Spleen (tissue), 11 donors: ENCODE results near the gene B9D1. TPM values are rescaled to one million over a fixed set of nuclear protein-coding genes. Genes with fewer than 3 reads are reported as not detected.
A peak's percentile ranks its signal among the peaks of the same experiment; 100 is the strongest.

Experiments
- DNase-seq: peaks from one replicate; pipeline ENCODE4 v3.0.0-alpha.2; 2020
- H3K27ac ChIP-seq, 8 donors: fragments of 200-600 bp; sonication (generic) in 7 of 8; 1 replicate in 4 of 8; 2 replicates in 4 of 8; pipeline versions ENCODE4 v1.5.0 to v1.8.0; 2016 to 2021; ENCODE audit warnings: inconsistent platforms in 4 of 8, mild to moderate bottlenecking in 4 of 8, moderate library complexity in 1 of 8
- H3K27me3 ChIP-seq, 7 donors: fragments of 200-600 bp; sonication (generic) in 6 of 7; replicated peaks in 1 of 7; 1 replicate in 4 of 7; 2 replicates in 3 of 7; pipeline versions ENCODE4 v1.5.0 to v1.8.0; 2016 to 2021; ENCODE audit warnings: inconsistent platforms in 3 of 7, mild to moderate bottlenecking in 1 of 7
- H3K36me3 ChIP-seq, 6 donors: fragments of 200-600 bp; sonication (generic) in 5 of 6; 1 replicate in 4 of 6; 2 replicates in 2 of 6; pipeline versions ENCODE4 v1.5.0 to v1.8.0; 2016 to 2021; ENCODE audit warnings: inconsistent platforms in 2 of 6
- H3K4me1 ChIP-seq, 6 donors: fragments of 200-600 bp; sonication (generic) in 5 of 6; 1 replicate in 3 of 6; 2 replicates in 3 of 6; pipeline versions ENCODE4 v1.5.0 to v1.8.0; 2016 to 2021; ENCODE audit warnings: inconsistent platforms in 3 of 6
- H3K4me3 ChIP-seq, 8 donors: fragments of 200-600 bp; sonication (generic) in 7 of 8; 1 replicate in 4 of 8; 2 replicates in 4 of 8; pipeline versions ENCODE4 v1.5.0 to v1.8.0; 2016 to 2021; ENCODE audit warnings: inconsistent platforms in 4 of 8, mild to moderate bottlenecking in 4 of 8, moderate library complexity in 2 of 8
- H3K9me3 ChIP-seq, 8 donors: fragments of 200-600 bp; sonication (generic) in 7 of 8; 1 replicate in 4 of 8; 2 replicates in 4 of 8; pipeline versions ENCODE4 v1.5.0 to v1.8.0; 2016 to 2021; ENCODE audit warnings: inconsistent platforms in 4 of 8
- POLR2A ChIP-seq, 3 donors: fragments of 450-650 bp; IDR thresholded peaks; one replicate each; pipeline ENCODE4 v1.5.1; 2017; ENCODE audit warnings: antibody characterized with exemption in 3 of 3, mild to moderate bottlenecking in 1 of 3
- POLR2AphosphoS5 ChIP-seq, 3 donors: sonication (generic); formaldehyde crosslinking; IDR thresholded peaks; one replicate each; pipeline ENCODE4 v1.5.1; 2017; ENCODE audit warnings: antibody characterized with exemption in 3 of 3
- WGBS, 5 donors: extraction: QIAGEN DNeasy Blood & Tissue Kit in 3 of 5; methylation state at CpG; one replicate each; pipeline versions ENCODE4 v1.1.5 to v1.1.7; 2013 to 2018; 5-methylcytosine and 5-hydroxymethylcytosine counted together
- intact Hi-C: fragments of 100-400 bp; cut with DNase I; formaldehyde crosslinking; loops from one replicate; pipeline ENCODE4 v1.15.0; 2023; ENCODE audit warnings: low total_unique reads
- polyA plus RNA-seq, 3 donors: library from polyadenylated mRNA; stranded (reverse); fragments of 200-250 nt; gene quantifications; one replicate each; pipeline ENCODE4 v1.2.1, GENCODE V29; 2013
- total RNA-seq, 7 donors: library from RNA; depleted of rRNA in 3 of 7; stranded (reverse); fragments of >200 nt in 3 of 7; fragmentation: NEBNext Ultra II Directional in 4 of 7; extraction: Animal tissue kit (Norgen Biotek cat#: 25700) in 4 of 7; gene quantifications; one replicate each; pipeline versions ENCODE4 v1.1.0 to v1.2.1, GENCODE V29; 2016 to 2021
- TF ChIP-seq, protein P1 (sequence below), 11 experiments: fragments of 200-600 bp in 7 of 11; fragments of 450-650 bp in 4 of 11; sonication (generic) in 4 of 11; IDR thresholded peaks in 8 of 11; conservative IDR thresholded peaks in 3 of 11; 1 replicate in 7 of 11; 2 replicates in 4 of 11; pipeline versions ENCODE4 v1.4.0 to v1.8.0; 2016 to 2021; ENCODE audit warnings: antibody characterized with exemption in 11 of 11, inconsistent platforms in 4 of 11, mild to moderate bottlenecking in 1 of 11
- donor health status: healthy with polysubstance abuse.
- donor health status: DM: no; HTN: no; CAD: no; lungs with moderate emphysema.
- donor health status: DM: no; HTN: no; CAD: no.
- donor health status: Bipolar disorder and iron deficiency.
- donor health status: healthy.
- donor health status: DM: no; HTN: no; CAD: no.
- donor health status: DM: yes; HTN: yes; CAD: no.

Gene B9D1
- total and polyA plus RNA-seq, 10 donors, result 4.3 to 14.1 (median 7.3) TPM

DNA sequence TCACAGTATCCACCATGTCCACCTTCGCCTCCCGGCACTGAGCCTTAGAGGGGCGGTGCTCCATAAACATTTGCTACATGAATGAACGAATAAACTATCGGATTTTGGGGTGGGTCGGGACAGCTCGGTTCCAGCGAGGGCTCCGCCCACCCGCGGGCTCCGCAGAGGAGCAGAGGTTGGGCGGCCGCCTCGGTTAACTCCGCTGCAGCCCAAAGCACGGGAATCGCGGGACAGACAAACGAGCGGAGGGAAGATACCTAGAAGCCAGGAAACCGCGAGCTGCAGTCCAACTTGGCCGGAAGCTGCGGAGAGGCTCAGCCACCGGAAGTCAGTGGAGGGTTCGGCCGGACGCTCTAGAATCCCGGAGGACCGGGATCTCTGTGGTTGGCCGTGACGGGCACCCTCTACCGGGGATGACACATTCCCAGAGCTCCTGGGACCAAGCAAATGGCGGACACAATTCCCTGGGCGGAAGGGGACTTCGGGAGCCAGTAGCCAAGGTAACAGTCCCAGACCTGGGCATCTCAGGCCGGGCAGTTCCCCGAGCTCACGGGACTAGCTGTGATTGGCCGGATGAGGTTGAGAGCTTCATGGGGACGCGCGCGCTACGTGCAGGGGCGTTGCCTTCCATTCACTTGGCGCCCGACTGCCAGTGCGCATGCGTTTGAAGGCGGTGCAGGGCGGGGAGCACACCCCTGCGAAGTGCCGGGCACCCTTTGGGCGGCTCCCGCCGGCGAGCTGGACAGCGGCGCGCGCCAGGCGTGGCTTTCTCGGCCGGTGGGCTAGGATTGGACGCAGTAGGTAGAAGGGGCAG is 15.3 kb upstream of the B9D1 start:
- Histone ChIP-seq H3K9me3 (no peaks in the 10 kb centered on the region), H3K36me3 (peaks cover 4 to 38% (median 31%) of the 10 kb centered on the region in 6 donors), H3K4me1 (peaks cover 7 to 74% (median 32%) of the 10 kb centered on the region in 6 donors), H3K27me3 (no peaks in the 10 kb centered on the region), H3K4me3 (peak overlapping the region; percentile 71 to 93 (median 88)), H3K27ac (peak overlapping the region; percentile 96 to 98 (median 98))
- intact Hi-C loops, result no loop called here
- peak; percentile 100 for DNase-seq
- 0 to 1% (median 0%) methylated on average over 54 to 67 of the region's 67 CpGs for WGBS, 5 donors
- TF ChIP-seq, protein P1, sequence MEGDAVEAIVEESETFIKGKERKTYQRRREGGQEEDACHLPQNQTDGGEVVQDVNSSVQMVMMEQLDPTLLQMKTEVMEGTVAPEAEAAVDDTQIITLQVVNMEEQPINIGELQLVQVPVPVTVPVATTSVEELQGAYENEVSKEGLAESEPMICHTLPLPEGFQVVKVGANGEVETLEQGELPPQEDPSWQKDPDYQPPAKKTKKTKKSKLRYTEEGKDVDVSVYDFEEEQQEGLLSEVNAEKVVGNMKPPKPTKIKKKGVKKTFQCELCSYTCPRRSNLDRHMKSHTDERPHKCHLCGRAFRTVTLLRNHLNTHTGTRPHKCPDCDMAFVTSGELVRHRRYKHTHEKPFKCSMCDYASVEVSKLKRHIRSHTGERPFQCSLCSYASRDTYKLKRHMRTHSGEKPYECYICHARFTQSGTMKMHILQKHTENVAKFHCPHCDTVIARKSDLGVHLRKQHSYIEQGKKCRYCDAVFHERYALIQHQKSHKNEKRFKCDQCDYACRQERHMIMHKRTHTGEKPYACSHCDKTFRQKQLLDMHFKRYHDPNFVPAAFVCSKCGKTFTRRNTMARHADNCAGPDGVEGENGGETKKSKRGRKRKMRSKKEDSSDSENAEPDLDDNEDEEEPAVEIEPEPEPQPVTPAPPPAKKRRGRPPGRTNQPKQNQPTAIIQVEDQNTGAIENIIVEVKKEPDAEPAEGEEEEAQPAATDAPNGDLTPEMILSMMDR (IDR thresholded peaks at IDR 0.05 in 8 of 11, conservative IDR thresholded peaks at IDR 0.05 in 3 of 11), result peak in 3 of 11 experiments; percentile 17 to 54 (median 27)
- TF ChIP-seq POLR2A (IDR thresholded peaks at IDR 0.05), result peak; percentile 6 to 50 (median 15)
- TF ChIP-seq POLR2AphosphoS5 (IDR thresholded peaks at IDR 0.05), result peak; percentile 92 to 93 (median 93)

DNA sequence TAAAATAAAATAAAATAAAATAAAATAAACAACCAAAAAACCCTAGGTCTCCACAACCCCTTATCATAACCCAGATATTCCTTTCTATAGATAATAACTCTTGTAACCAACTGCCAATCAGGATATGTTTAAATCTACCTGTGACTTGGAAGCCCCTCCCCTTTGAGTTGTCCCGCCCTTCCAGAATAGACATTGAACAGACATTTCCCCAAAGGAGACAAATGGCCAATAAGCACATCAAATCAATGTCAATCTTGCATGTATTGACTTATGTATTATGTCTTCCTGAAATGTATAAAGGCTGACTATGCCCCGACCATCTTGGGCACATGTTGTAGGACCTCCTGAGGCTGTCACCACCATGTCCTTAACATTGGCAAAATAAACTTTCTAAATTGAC is 14.3 kb upstream of the B9D1 start:
- no peaks in the 10 kb centered on the region for H3K9me3 ChIP-seq
- TF ChIP-seq POLR2AphosphoS5 (IDR thresholded peaks at IDR 0.05), result no peak
- no peak for TF ChIP-seq POLR2A (IDR thresholded peaks at IDR 0.05)
- TF ChIP-seq, protein P1 (IDR thresholded peaks at IDR 0.05 in 8 of 11, conservative IDR thresholded peaks at IDR 0.05 in 3 of 11), result no peak
- intact Hi-C loops, result no loop called here
- H3K4me3 ChIP-seq, result peak overlapping the region in 7 of 8 donors; percentile 79 to 93 (median 90)
- H3K27me3 ChIP-seq, result no peaks in the 10 kb centered on the region
- H3K4me1 ChIP-seq, result peaks cover 9 to 74% (median 41%) of the 10 kb centered on the region in 6 donors
- peak overlapping the region; percentile 96 to 98 (median 98) for H3K27ac ChIP-seq
- WGBS, 5 donors, result 43 to 73% (median 59%) methylated on average over 2 of the region's 2 CpGs
- DNase-seq, result no peak
- H3K36me3 ChIP-seq, result peaks cover 4 to 28% (median 22%) of the 10 kb centered on the region in 6 donors

DNA sequence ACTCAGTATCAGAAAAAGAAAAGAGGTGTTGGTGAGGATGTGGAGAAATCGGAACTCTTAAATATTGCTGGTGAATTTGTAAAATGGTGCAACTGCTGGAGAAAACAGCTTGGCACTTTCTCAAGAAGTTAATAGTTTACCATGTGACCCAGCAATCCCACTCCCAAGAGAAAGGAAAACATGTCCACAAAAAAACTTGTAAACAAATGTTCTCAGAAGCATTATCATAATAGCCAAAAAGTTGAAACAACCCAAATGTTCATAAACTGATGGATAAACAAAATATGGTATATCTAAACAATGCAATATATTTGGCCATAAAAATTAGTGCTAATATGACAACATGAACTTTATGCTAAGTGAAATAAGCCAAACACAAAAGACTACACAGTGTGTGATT is 13.2 kb upstream of the B9D1 start:
- TF ChIP-seq, protein P1 (IDR thresholded peaks at IDR 0.05 in 8 of 11, conservative IDR thresholded peaks at IDR 0.05 in 3 of 11), result no peak
- no peak for TF ChIP-seq POLR2AphosphoS5 (IDR thresholded peaks at IDR 0.05)
- TF ChIP-seq POLR2A (IDR thresholded peaks at IDR 0.05), result no peak
- Histone ChIP-seq H3K9me3 (no peaks in the 10 kb centered on the region), H3K27ac (no peak overlapping the region), H3K36me3 (peaks cover 0 to 18% (median 11%) of the 10 kb centered on the region in 6 donors), H3K4me3 (no peak overlapping the region), H3K27me3 (no peaks in the 10 kb centered on the region), H3K4me1 (peaks cover 19 to 75% (median 49%) of the 10 kb centered on the region in 6 donors)
- no peak for DNase-seq
- intact Hi-C loops, result no loop called here
- 91 to 100% (median 97%) methylated on average over 1 of the region's 1 CpG for WGBS, 5 donors

DNA sequence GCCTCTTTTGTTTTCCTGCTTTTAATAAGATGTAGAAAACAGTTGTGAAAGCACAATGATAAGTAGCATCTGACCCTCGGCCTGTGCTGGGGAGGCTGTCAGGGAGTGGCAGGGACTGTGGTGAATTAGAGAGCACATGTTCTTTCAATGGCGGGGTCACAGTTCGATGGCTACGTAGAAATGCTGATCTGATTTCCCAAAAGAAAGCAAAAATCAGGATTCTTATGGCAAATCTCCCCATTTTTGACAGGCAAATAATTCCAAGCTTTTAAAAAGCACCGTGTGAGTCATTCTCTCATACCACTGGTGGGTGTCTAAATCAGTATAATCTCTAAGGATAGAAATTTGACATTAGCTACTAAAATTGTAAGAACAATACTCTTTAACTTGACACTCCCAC is 11.6 kb upstream of the B9D1 start:
- H3K36me3 ChIP-seq, result peaks cover 0 to 2% (median 0%) of the 10 kb centered on the region in 6 donors
- H3K4me3 ChIP-seq, result no peak overlapping the region
- TF ChIP-seq POLR2AphosphoS5 (IDR thresholded peaks at IDR 0.05) (no peak), POLR2A (IDR thresholded peaks at IDR 0.05) (no peak)
- TF ChIP-seq, protein P1 (IDR thresholded peaks at IDR 0.05 in 8 of 11, conservative IDR thresholded peaks at IDR 0.05 in 3 of 11), result no peak
- WGBS, 5 donors, result 86 to 93% (median 87%) methylated on average over 5 of the region's 5 CpGs
- no peaks in the 10 kb centered on the region for H3K27me3 ChIP-seq
- H3K4me1 ChIP-seq, result peaks cover 24 to 75% (median 53%) of the 10 kb centered on the region in 6 donors
- H3K9me3 ChIP-seq, result no peaks in the 10 kb centered on the region
- intact Hi-C loops, result no loop called here
- DNase-seq, result no peak
- no peak overlapping the region for H3K27ac ChIP-seq
